GM12801 (cell line): Measurements from ENCODE around the gene RFC2.

Experiments used
- CTCF ChIP-seq: IDR thresholded peaks from one replicate; pipeline ENCODE4 v1.5.1; 2011; ENCODE audit warnings: control low read depth; ENCODE audit not compliant: insufficient read length; ENCODE audit errors: extremely low read depth

RFC2 gene

GRCh38 chr7:74181821-74182220 lies 72.4 kb downstream of the RFC2 start:
- TF ChIP-seq CTCF: no peak
